Stomach (tissue), 4 donors: Measurements from ENCODE around the gene RAP1B.

Experiments
- CTCF ChIP-seq, 7 experiments: fragments of 450-650 bp in 4 of 7; fragments of 200-600 bp in 3 of 7; sonication (generic) in 3 of 7; IDR thresholded peaks; one replicate each; pipeline ENCODE4 v1.5.1; 2016 to 2019; ENCODE audit warnings: antibody characterized with exemption in 7 of 7, control low read depth in 2 of 7, mild to moderate bottlenecking in 1 of 7
- EP300 ChIP-seq: sonication (generic); formaldehyde crosslinking; IDR thresholded peaks from one replicate; pipeline ENCODE4 v1.6.1; 2017; ENCODE audit warnings: antibody characterized with exemption
- POLR2A ChIP-seq, 4 donors: fragments of 450-650 bp; IDR thresholded peaks; one replicate each; pipeline ENCODE4 v1.6.1; 2016; ENCODE audit warnings: antibody characterized with exemption in 4 of 4, control low read depth in 2 of 4, mild to moderate bottlenecking in 1 of 4, moderate library complexity in 1 of 4
- POLR2AphosphoS5 ChIP-seq, 3 donors: sonication (generic); formaldehyde crosslinking; IDR thresholded peaks; one replicate each; pipeline ENCODE4 v1.6.1; 2016; ENCODE audit warnings: antibody characterized with exemption in 3 of 3

DNA sequence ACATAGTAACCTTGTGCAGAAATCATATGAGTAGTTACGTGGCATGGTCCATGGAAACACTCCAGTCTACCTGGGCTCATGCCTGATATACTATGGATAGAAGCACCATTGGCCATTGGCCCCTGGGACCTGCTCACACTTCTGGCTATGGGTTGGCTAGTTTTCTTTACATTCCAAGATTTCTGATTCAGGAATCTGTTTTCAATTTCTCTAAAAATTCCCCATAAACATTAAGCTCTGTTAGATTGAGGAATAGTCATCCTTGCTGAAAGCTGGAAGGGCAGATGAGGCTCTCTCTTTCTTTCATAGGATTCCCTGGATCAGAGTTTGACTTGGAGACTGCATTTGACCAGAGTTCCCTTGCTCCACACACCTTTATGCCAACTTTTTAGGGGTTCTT lies 37.3 kb upstream of the RAP1B start:
- TF ChIP-seq CTCF (IDR thresholded peaks at IDR 0.05) (no peak), POLR2AphosphoS5 (IDR thresholded peaks at IDR 0.05) (no peak), EP300 (no peak), POLR2A (IDR thresholded peaks at IDR 0.05) (no peak)
